HCT116 (cell line): Measurements from ENCODE around the gene CAMK2A. TPM values are rescaled to one million over a fixed set of nuclear protein-coding genes. Genes with fewer than 3 reads are reported as not detected.

ENCODE experiments used
- ATAC-seq: fragments of 200-7000 bp; cut with Tn5 transposase; 2 replicates; pipeline ENCODE4 v1.9.1; 2020; ENCODE audit warnings: mild to moderate bottlenecking, moderate library complexity
- BruUV-seq: library from RNA; stranded (reverse); fragments of 400-500 nt; replicated peaks from 2 replicates; lab custom pipeline; 2021; lab: Mats Ljungman, UMichigan
- CTCF ChIA-PET: fragments of 300-600 bp; sonication (Branson Sonifier 250); formaldehyde crosslinking; loops from one replicate; lab custom pipeline; 2021; ENCODE audit warnings: antibody characterized with exemption; lab: Charles Lee
- POLR2A ChIA-PET: fragments of 300-600, 350-600 bp; sonication (Branson Sonifier 250); formaldehyde crosslinking; loops from one replicate; lab custom pipeline; 2021; ENCODE audit warnings: antibody characterized with exemption; lab: Charles Lee
- RAD21 ChIA-PET, 2 experiments: fragments of 300-600 bp; sonication (Branson Sonifier 250); formaldehyde crosslinking; loops; one replicate each; lab custom pipeline; 2023; ENCODE audit warnings: low total read pairs in 2 of 2; ENCODE audit not compliant: uncharacterized antibody in 2 of 2, unreplicated experiment in 2 of 2, low non-redundant PET in 1 of 2; lab: Charles Lee
- DNase-seq: peaks from one replicate; pipeline ENCODE4 v3.0.0-alpha.2; 2010; ENCODE audit warnings: low read depth, low spot score
- H2AFZ ChIP-seq: fragments of 200-600 bp; shearing (Covaris generic), sonication (generic); 2 replicates; pipeline ENCODE4 v1.6.1; 2017; ENCODE audit warnings: low read depth, mixed run types, mixed read lengths, antibody characterized with exemption, low read length; ENCODE audit not compliant: poor library complexity, severe bottlenecking
- H3K27ac ChIP-seq: 2 replicates; pipeline ENCODE4 v1.5.1; 2012; ENCODE audit warnings: low read depth, low read length
- H3K27me3 ChIP-seq: fragments of 200-600 bp; sonication (generic); 2 replicates; pipeline ENCODE4 v1.6.1; 2016; ENCODE audit warnings: mixed run types, low read length, mixed read lengths; ENCODE audit not compliant: insufficient read depth
- H3K36me3 ChIP-seq, 2 experiments: fragments of 200-500 bp in 1 of 2; fragments of 200-600 bp in 1 of 2; sonication (Bioruptor generic) in 1 of 2; sonication (generic) in 1 of 2; 2 replicates each; pipeline versions ENCODE4 v1.5.1 to v1.6.1; 2014 to 2016; ENCODE audit warnings: low read length in 2 of 2, inconsistent platforms in 1 of 2, mixed read lengths in 1 of 2, mixed run types in 1 of 2; ENCODE audit not compliant: insufficient read depth in 2 of 2, control insufficient read depth in 1 of 2
- H3K4me1 ChIP-seq, 2 experiments: fragments of 200-600 bp in 1 of 2; sonication (generic) in 1 of 2; 2 replicates each; pipeline versions ENCODE4 v1.5.1 to v1.6.1; 2012 to 2017; ENCODE audit warnings: low read length in 2 of 2, inconsistent platforms in 1 of 2, mild to moderate bottlenecking in 1 of 2, mixed read lengths in 1 of 2, mixed run types in 1 of 2, moderate library complexity in 1 of 2; ENCODE audit not compliant: insufficient read depth in 2 of 2, control insufficient read depth in 1 of 2
- H3K4me2 ChIP-seq: fragments of 200-600 bp; sonication (generic); 2 replicates; pipeline ENCODE4 v1.6.1; 2017; ENCODE audit warnings: mixed run types, low read length, mixed read lengths
- H3K4me3 ChIP-seq, 2 experiments: fragments of 200-600 bp in 1 of 2; sonication (generic) in 1 of 2; replicated peaks in 1 of 2; 2 replicates each; pipeline ENCODE4 v1.5.1; 2011 to 2016; ENCODE audit warnings: low read length in 2 of 2, control low read depth in 1 of 2, low read depth in 1 of 2, mild to moderate bottlenecking in 1 of 2, mixed read lengths in 1 of 2, mixed run types in 1 of 2
- H3K79me2 ChIP-seq: fragments of 200-600 bp; sonication (generic); 2 replicates; pipeline ENCODE4 v1.6.1; 2017; ENCODE audit warnings: mild to moderate bottlenecking, mixed run types, low read length, moderate library complexity, mixed read lengths; ENCODE audit not compliant: insufficient read depth
- H3K9ac ChIP-seq: fragments of 200-600 bp; sonication (generic); 2 replicates; pipeline ENCODE4 v1.6.1; 2016; ENCODE audit warnings: low read length, mixed read lengths
- H3K9me2 ChIP-seq: fragments of 200-600 bp; sonication (generic), shearing (Covaris generic); 2 replicates; pipeline ENCODE4 v1.6.1; 2017; ENCODE audit warnings: mixed run types, mild to moderate bottlenecking, moderate library complexity; ENCODE audit not compliant: insufficient read depth
- H3K9me3 ChIP-seq, 2 experiments: fragments of 200-500 bp in 1 of 2; fragments of 200-600 bp in 1 of 2; sonication (Bioruptor generic) in 1 of 2; sonication (generic) in 1 of 2; 2 replicates each; pipeline ENCODE4 v1.6.1; 2014 to 2017; ENCODE audit warnings: low read length in 2 of 2, mixed read lengths in 2 of 2, inconsistent platforms in 1 of 2, low read depth in 1 of 2, mild to moderate bottlenecking in 1 of 2, mixed run types in 1 of 2, moderate library complexity in 1 of 2; ENCODE audit not compliant: control insufficient read depth in 1 of 2, insufficient read depth in 1 of 2
- H4K20me1 ChIP-seq: fragments of 200-600 bp; sonication (generic), shearing (Covaris generic); 2 replicates; pipeline ENCODE4 v1.6.1; 2017; ENCODE audit warnings: mixed run types, mild to moderate bottlenecking, moderate library complexity; ENCODE audit not compliant: insufficient read depth
- CBX3 ChIP-seq: IDR thresholded peaks from 2 replicates; pipeline ENCODE4 v1.6.1; 2012; ENCODE audit warnings: low read depth
- EGR1 ChIP-seq: IDR thresholded peaks from 2 replicates; pipeline ENCODE4 v1.6.1; 2012; ENCODE audit warnings: low read depth
- FOSL1 ChIP-seq: IDR thresholded peaks from 2 replicates; pipeline ENCODE4 v1.6.1; 2012; ENCODE audit warnings: low read depth
- JUND ChIP-seq: IDR thresholded peaks from 2 replicates; pipeline ENCODE4 v1.6.1; 2012
- MAX ChIP-seq: IDR thresholded peaks from 2 replicates; pipeline ENCODE4 v1.6.1; 2012
- POLR2A ChIP-seq: IDR thresholded peaks from 2 replicates; pipeline ENCODE4 v1.7.0; 2011; ENCODE audit warnings: borderline replicate concordance; ENCODE audit not compliant: insufficient read depth, insufficient read length; ENCODE audit errors: extremely low read depth
- POLR2AphosphoS5 ChIP-seq: IDR thresholded peaks from 2 replicates; pipeline ENCODE4 v1.6.1; 2011; ENCODE audit warnings: mild to moderate bottlenecking, low read depth, low read length, moderate library complexity
- RAD21 ChIP-seq: IDR thresholded peaks from 2 replicates; pipeline ENCODE4 v1.6.1; 2012; ENCODE audit warnings: low read depth, mild to moderate bottlenecking
- SP1 ChIP-seq: IDR thresholded peaks from 2 replicates; pipeline ENCODE4 v1.6.1; 2012; ENCODE audit warnings: low read depth
- SRF ChIP-seq: IDR thresholded peaks from 2 replicates; pipeline ENCODE4 v1.6.1; 2012; ENCODE audit warnings: low read depth
- TCF7L2 ChIP-seq: IDR thresholded peaks from 2 replicates; pipeline ENCODE4 v1.7.0; 2011; ENCODE audit warnings: borderline replicate concordance, inconsistent platforms; ENCODE audit not compliant: insufficient read depth, insufficient read length; ENCODE audit errors: extremely low read depth
- YY1 ChIP-seq: IDR thresholded peaks from 2 replicates; pipeline ENCODE4 v1.6.1; 2011; ENCODE audit warnings: low read length, low read depth, moderate library complexity, mild to moderate bottlenecking; ENCODE audit not compliant: insufficient replicate concordance; ENCODE audit errors: extremely low read depth
- ZFX ChIP-seq: fragments of 450-650 bp; IDR thresholded peaks from 2 replicates; pipeline ENCODE4 v1.6.1; 2017
- ZNF274 ChIP-seq: fragments of 200-500 bp; sonication (Bioruptor generic); IDR thresholded peaks from 2 replicates; pipeline ENCODE4 v1.6.1; 2014; ENCODE audit warnings: mild to moderate bottlenecking, low read depth, low read length, inconsistent platforms
- intact Hi-C: fragments of 100-400 bp; cut with micrococcal nuclease; formaldehyde crosslinking; loops from 2 replicates; pipeline ENCODE4 v1.10.0; 2022
- total RNA-seq: library from RNA; stranded (reverse); gene quantifications from one replicate; pipeline ENCODE4 v1.2.1, GENCODE V29; 2021; ENCODE audit not compliant: unreplicated experiment
- TF ChIP-seq, protein P1 (sequence below): IDR thresholded peaks from 2 replicates; pipeline ENCODE4 v1.6.1; 2012
- TF ChIP-seq, protein P2 (sequence below), 3 experiments: fragments of 200-600 bp in 1 of 3; sonication (generic) in 1 of 3; IDR thresholded peaks in 2 of 3; conservative IDR thresholded peaks in 1 of 3; 2 replicates each; pipeline ENCODE4 v1.5.1; 2012 to 2017; ENCODE audit warnings: low read depth in 2 of 3, low read length in 2 of 3, antibody characterized with exemption in 1 of 3, borderline replicate concordance in 1 of 3, control low read depth in 1 of 3, mild to moderate bottlenecking in 1 of 3, mixed read lengths in 1 of 3, mixed run types in 1 of 3, moderate library complexity in 1 of 3; ENCODE audit not compliant: insufficient read depth in 1 of 3

The CAMK2A gene
- total RNA-seq, 1 experiment from 2014 or later, result not detected

DNA sequence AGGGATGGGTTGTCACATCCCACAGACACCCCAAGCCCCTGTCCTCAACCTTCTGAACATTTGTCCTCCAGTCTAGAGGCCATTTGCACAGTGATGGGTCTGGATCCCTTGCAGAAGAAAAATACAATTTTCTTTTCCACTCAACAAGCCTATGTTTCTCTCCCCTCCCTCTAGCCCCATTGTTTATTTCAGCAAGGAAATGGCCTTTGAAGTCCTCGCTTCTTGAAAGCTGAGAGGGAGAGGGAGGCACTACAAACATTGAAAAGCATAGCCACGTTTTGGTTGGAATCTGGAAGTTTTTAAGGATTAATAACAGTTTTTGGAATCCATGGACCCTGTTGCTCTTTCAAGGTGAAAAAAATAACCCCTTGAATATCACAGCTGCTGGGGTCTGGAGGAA is 37.1 kb upstream of the CAMK2A start:
- no peaks in the 10 kb centered on the region for H3K36me3 ChIP-seq
- H3K4me1 ChIP-seq, result peaks cover 0 to 11% of the 10 kb centered on the region in 2 experiments; a peak in 2 of 4 replicates
- H3K4me2 ChIP-seq, result no peak overlapping the region
- ChIA-PET CTCF (no interaction called here), POLR2A (no interaction called here), RAD21 (no interaction called here)
- intact Hi-C loops, result no loop called here
- no TSS peak for BruUV-seq
- H3K4me3 ChIP-seq, result no peak overlapping the region
- H3K9me3 ChIP-seq, result no peaks in the 10 kb centered on the region
- no peak for ATAC-seq
- H4K20me1 ChIP-seq, result no peaks in the 10 kb centered on the region
- no peaks in the 10 kb centered on the region for H3K27me3 ChIP-seq
- H3K27ac ChIP-seq, result no peak overlapping the region
- no peaks in the 10 kb centered on the region for H3K79me2 ChIP-seq
- DNase-seq, result no peak
- TF ChIP-seq FOSL1, result no peak
- TF ChIP-seq CBX3, result no peak
- no peak for TF ChIP-seq POLR2AphosphoS5
- no peak for TF ChIP-seq YY1
- TF ChIP-seq TCF7L2, result no peak
- TF ChIP-seq, all 23 proteins: peak for 0
- H3K9me2 ChIP-seq, result no peaks in the 10 kb centered on the region
- no peak overlapping the region for H3K9ac ChIP-seq
- no peak overlapping the region for H2AFZ ChIP-seq

DNA sequence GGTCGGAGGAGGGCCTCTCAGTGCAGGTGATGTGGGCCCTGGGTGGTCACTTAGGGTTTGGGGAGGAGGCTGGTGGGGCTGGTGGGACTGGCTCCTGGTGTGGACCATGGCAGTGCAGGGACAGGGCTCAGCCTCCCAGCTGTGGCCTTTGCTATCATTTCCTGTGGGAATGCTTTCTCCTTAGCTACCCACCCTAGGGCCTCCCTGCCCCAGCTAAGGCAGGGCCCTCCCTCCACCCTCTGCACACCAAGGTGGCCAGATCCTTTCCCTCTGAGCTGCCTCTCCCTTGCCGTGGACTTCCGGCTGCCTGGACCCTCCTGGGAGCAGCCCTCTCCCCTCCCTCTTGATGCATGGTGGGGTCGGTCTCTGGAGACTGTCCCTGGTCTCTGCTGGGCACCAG is 35.9 kb upstream of the CAMK2A start:
- ChIA-PET POLR2A (no interaction called here), RAD21 (no interaction called here), CTCF (interaction anchor here (1.0 kb wide), 1 partner anchor 16 kb away, joined by 4 read pairs; no protein-coding TSS in a partner anchor)
- Histone ChIP-seq H3K79me2 (no peaks in the 10 kb centered on the region), H3K27me3 (no peaks in the 10 kb centered on the region), H2AFZ (no peak overlapping the region), H3K4me2 (no peak overlapping the region), H3K9me2 (no peaks in the 10 kb centered on the region), H3K4me1 (peaks cover 0 to 21% of the 10 kb centered on the region in 2 experiments; a peak in 2 of 4 replicates), H3K4me3 (no peak overlapping the region), H3K36me3 (no peaks in the 10 kb centered on the region), H3K9ac (no peak overlapping the region), H3K9me3 (no peaks in the 10 kb centered on the region), H4K20me1 (no peaks in the 10 kb centered on the region), H3K27ac (no peak overlapping the region)
- intact Hi-C loops, result no loop called here
- no TSS peak for BruUV-seq
- no peak for DNase-seq
- no peak for ATAC-seq
- no peak for TF ChIP-seq MAX
- TF ChIP-seq SP1, result no peak
- TF ChIP-seq FOSL1, result no peak
- TF ChIP-seq JUND, result no peak
- TF ChIP-seq, protein P1, sequence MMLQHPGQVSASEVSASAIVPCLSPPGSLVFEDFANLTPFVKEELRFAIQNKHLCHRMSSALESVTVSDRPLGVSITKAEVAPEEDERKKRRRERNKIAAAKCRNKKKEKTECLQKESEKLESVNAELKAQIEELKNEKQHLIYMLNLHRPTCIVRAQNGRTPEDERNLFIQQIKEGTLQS, result no peak
- no peak for TF ChIP-seq ZFX
- TF ChIP-seq CBX3, result no peak
- TF ChIP-seq ZNF274, result no peak
- no peak for TF ChIP-seq POLR2AphosphoS5
- no peak for TF ChIP-seq RAD21
- no peak for TF ChIP-seq EGR1
- TF ChIP-seq, protein P2, sequence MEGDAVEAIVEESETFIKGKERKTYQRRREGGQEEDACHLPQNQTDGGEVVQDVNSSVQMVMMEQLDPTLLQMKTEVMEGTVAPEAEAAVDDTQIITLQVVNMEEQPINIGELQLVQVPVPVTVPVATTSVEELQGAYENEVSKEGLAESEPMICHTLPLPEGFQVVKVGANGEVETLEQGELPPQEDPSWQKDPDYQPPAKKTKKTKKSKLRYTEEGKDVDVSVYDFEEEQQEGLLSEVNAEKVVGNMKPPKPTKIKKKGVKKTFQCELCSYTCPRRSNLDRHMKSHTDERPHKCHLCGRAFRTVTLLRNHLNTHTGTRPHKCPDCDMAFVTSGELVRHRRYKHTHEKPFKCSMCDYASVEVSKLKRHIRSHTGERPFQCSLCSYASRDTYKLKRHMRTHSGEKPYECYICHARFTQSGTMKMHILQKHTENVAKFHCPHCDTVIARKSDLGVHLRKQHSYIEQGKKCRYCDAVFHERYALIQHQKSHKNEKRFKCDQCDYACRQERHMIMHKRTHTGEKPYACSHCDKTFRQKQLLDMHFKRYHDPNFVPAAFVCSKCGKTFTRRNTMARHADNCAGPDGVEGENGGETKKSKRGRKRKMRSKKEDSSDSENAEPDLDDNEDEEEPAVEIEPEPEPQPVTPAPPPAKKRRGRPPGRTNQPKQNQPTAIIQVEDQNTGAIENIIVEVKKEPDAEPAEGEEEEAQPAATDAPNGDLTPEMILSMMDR (IDR thresholded peaks at IDR 0.05 in 2 of 3, conservative IDR thresholded peaks at IDR 0.05 in 1 of 3; ENCODE audit: borderline replicate concordance in 1 of 3, insufficient read depth in 1 of 3, low read depth in 2 of 3, low read length in 2 of 3), result no peak
- no peak for TF ChIP-seq YY1
- no peak for TF ChIP-seq SRF
- TF ChIP-seq POLR2A, result no peak
